ENCODE results near the gene FTO.

Gene FTO

GRCh38 chr16:54112451-54113206 is 408.7 kb downstream of the FTO start:
- no peak for DNase-seq

GRCh38 chr16:54115558-54115957 is 411.6 kb downstream of the FTO start:
- DNase-seq: no peak

- peak in 1 of 58 donors; percentile 10 for DNase-seq
Observed at GRCh38 chr16:54116124-54116655, 412.2 kb downstream of the FTO start.

- no peak for DNase-seq
Observed at GRCh38 chr16:54118846-54119245, 414.9 kb downstream of the FTO start.

- DNase-seq: no peak
Observed at GRCh38 chr16:54120846-54121480, 417.0 kb downstream of the FTO start.

GRCh38 chr16:54121539-54122295 is 417.8 kb downstream of the FTO start:
- DNase-seq: no peak

GRCh38 chr16:54123766-54124165 is 419.8 kb downstream of the FTO start:
- DNase-seq: no peak

- no peak for DNase-seq
Observed at GRCh38 chr16:54125751-54126655, 422.0 kb downstream of the FTO start.

GRCh38 chr16:54126907-54127306 is 423.0 kb downstream of the FTO start:
- DNase-seq: no peak

- DNase-seq: peak in 1 of 58 donors; percentile 6
Observed at GRCh38 chr16:54128629-54129234, 424.8 kb downstream of the FTO start.

- no peak for DNase-seq
Observed at GRCh38 chr16:54129810-54130209, 425.9 kb downstream of the FTO start.

- DNase-seq: no peak
Observed at GRCh38 chr16:54135361-54136275, 431.7 kb downstream of the FTO start.

- DNase-seq: no peak
Observed at GRCh38 chr16:54136276-54136625, 432.3 kb downstream of the FTO start.

GRCh38 chr16:54140057-54140787 is 436.3 kb downstream of the FTO start:
- no peak for DNase-seq

GRCh38 chr16:54140788-54141136 is 436.8 kb downstream of the FTO start:
- no peak for DNase-seq

- DNase-seq: no peak
Observed at GRCh38 chr16:54142787-54143186, 438.8 kb downstream of the FTO start.

- DNase-seq: no peak
Observed at GRCh38 chr16:54143410-54143809, 439.5 kb downstream of the FTO start.

GRCh38 chr16:54143934-54144571 is 440.1 kb downstream of the FTO start:
- no peak for DNase-seq
